Nephron progenitor cell (in vitro differentiated cells): ENCODE data around the gene IKBKE.
"Not testable (repeated sequence)": the region's sequence is repeated elsewhere in the genome, so short reads cannot be mapped to it uniquely, and the experiment has no call there.

Experiments used
- DNase-seq: peaks from one replicate; pipeline ENCODE4 v3.0.0; 2021
- H3K27ac Mint-ChIP-seq: 2 replicates; pipeline ENCODE4 v1.8.0; 2021; ENCODE audit warnings: mild to moderate bottlenecking, moderate library complexity, mixed read lengths
- H3K27me3 Mint-ChIP-seq: 2 replicates; pipeline ENCODE4 v1.8.0; 2021; ENCODE audit warnings: mild to moderate bottlenecking, low read depth, mixed read lengths; ENCODE audit not compliant: poor library complexity
- H3K36me3 Mint-ChIP-seq: 2 replicates; pipeline ENCODE4 v1.8.0; 2021; ENCODE audit warnings: low read depth, mixed read lengths
- H3K4me1 Mint-ChIP-seq: 2 replicates; pipeline ENCODE4 v1.8.0; 2021; ENCODE audit warnings: mixed read lengths
- H3K4me3 Mint-ChIP-seq: 2 replicates; pipeline ENCODE4 v1.8.0; 2021; ENCODE audit warnings: mild to moderate bottlenecking, moderate library complexity, mixed read lengths
- H3K9me3 Mint-ChIP-seq: 2 replicates; pipeline ENCODE4 v1.8.0; 2021; ENCODE audit warnings: mild to moderate bottlenecking, moderate library complexity, mixed read lengths
- CTCF ChIP-seq: fragments of 200-600 bp; sonication (generic); IDR thresholded peaks from 2 replicates; pipeline ENCODE4 v1.5.0; 2021; ENCODE audit warnings: antibody characterized with exemption

Gene IKBKE

GRCh38 chr1:206482611-206483010 lies 12.3 kb downstream of the IKBKE start:
- Mint-ChIP-seq H3K9me3 (no peaks in the 10 kb centered on the region), H3K27me3 (peaks cover 6% of the 10 kb centered on the region), H3K27ac (no peak overlapping the region), H3K4me1 (peaks cover 13% of the 10 kb centered on the region), H3K36me3 (peaks cover 9% of the 10 kb centered on the region), H3K4me3 (no peak overlapping the region)
- no peak for TF ChIP-seq CTCF
- DNase-seq: no peak

GRCh38 chr1:206483864-206484263 lies 13.6 kb downstream of the IKBKE start:
- H3K36me3 Mint-ChIP-seq, H3K27me3 Mint-ChIP-seq, H3K4me3 Mint-ChIP-seq, H3K9me3 Mint-ChIP-seq, DNase-seq, H3K27ac Mint-ChIP-seq: not testable (repeated sequence)
- H3K4me1 Mint-ChIP-seq: peaks cover 13% of the 10 kb centered on the region

GRCh38 chr1:206484901-206485300 lies 14.6 kb downstream of the IKBKE start:
- TF ChIP-seq CTCF: no peak
- Mint-ChIP-seq H3K36me3 (peaks cover 4% of the 10 kb centered on the region), H3K4me1 (peaks cover 7% of the 10 kb centered on the region), H3K27ac (no peak overlapping the region), H3K9me3 (no peaks in the 10 kb centered on the region), H3K27me3 (peaks cover 6% of the 10 kb centered on the region), H3K4me3 (no peak overlapping the region)
- DNase-seq: no peak

- DNase-seq: no peak
- H3K4me3 Mint-ChIP-seq: no peak overlapping the region
- no peak for TF ChIP-seq CTCF
- H3K27me3 Mint-ChIP-seq: peaks cover 3% of the 10 kb centered on the region
- peaks cover 25% of the 10 kb centered on the region for H3K4me1 Mint-ChIP-seq
- peaks cover 6% of the 10 kb centered on the region for H3K36me3 Mint-ChIP-seq
- no peak overlapping the region for H3K27ac Mint-ChIP-seq
- H3K9me3 Mint-ChIP-seq: no peaks in the 10 kb centered on the region
Observed at GRCh38 chr1:206486995-206487788, 16.9 kb downstream of the IKBKE start.

- H3K27ac Mint-ChIP-seq: no peak overlapping the region
- no peak for DNase-seq
- H3K36me3 Mint-ChIP-seq: peaks cover 10% of the 10 kb centered on the region
- H3K27me3 Mint-ChIP-seq: peaks cover 3% of the 10 kb centered on the region
- no peak for TF ChIP-seq CTCF
- no peaks in the 10 kb centered on the region for H3K9me3 Mint-ChIP-seq
- no peak overlapping the region for H3K4me3 Mint-ChIP-seq
- peaks cover 28% of the 10 kb centered on the region for H3K4me1 Mint-ChIP-seq
Observed at GRCh38 chr1:206487970-206488369, 17.7 kb downstream of the IKBKE start.

GRCh38 chr1:206488466-206488865 lies 18.2 kb downstream of the IKBKE start:
- H3K4me3 Mint-ChIP-seq: no peak overlapping the region
- no peak for TF ChIP-seq CTCF
- no peaks in the 10 kb centered on the region for H3K9me3 Mint-ChIP-seq
- H3K36me3 Mint-ChIP-seq: peaks cover 7% of the 10 kb centered on the region
- peaks cover 3% of the 10 kb centered on the region for H3K27me3 Mint-ChIP-seq
- no peak for DNase-seq
- peaks cover 28% of the 10 kb centered on the region for H3K4me1 Mint-ChIP-seq
- H3K27ac Mint-ChIP-seq: no peak overlapping the region
